ENCODE data around the gene BPI.

- no peak for TF ChIP-seq CTCF (IDR thresholded peaks at IDR 0.05; ENCODE audit: insufficient read depth, low read length, poor library complexity, severe bottlenecking)
- TF ChIP-seq EZH2phosphoT487 (conservative IDR thresholded peaks at IDR 0.05; ENCODE audit: low read length), result no peak
Observed at GRCh38 chr20:38331245-38331644, 27.3 kb downstream of the BPI start.

Measured in SU-DHL-6 (cell line).